ENCODE results near the gene MSH4.
"Not testable (repeated sequence)": the region's sequence is repeated elsewhere in the genome, so short reads cannot be mapped to it uniquely, and the experiment has no call there.

Gene MSH4

GRCh38 chr1:75796376-75797272, at the start of gene MSH4:
Gene MSH4 (plus strand): TSS chr1:75796882. CDS start chr1:75796986, 104 bp downstream.
- no peak for DNase-seq (ENCODE audit: low read depth in 2 of 2)

DNA sequence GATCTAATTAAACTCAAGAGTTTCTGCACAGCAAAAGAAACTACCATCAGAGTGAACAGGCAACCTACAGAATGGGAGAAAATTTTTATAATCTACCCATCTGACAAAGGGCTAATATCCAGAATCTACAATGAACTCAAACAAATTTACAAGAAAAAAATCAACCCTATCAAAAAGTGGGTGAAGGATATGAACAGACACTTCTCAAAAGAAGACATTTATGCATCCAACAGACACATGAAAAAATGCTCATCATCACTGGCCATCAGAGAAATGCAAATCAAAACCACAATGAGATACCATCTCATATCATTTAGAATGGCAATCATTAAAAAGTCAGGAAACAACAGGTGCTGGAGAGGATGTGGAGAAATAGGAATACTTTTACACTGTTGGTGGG, 39.5 kb upstream of the MSH4 start:
- DNase-seq (ENCODE audit: low read depth in 2 of 2): not testable (repeated sequence)

- DNase-seq (ENCODE audit: low read depth in 2 of 2): not testable (repeated sequence)
Measured at GRCh38 chr1:75758543-75758942, 38.1 kb upstream of the MSH4 start.

GRCh38 chr1:75764057-75764655, 32.5 kb upstream of the MSH4 start:
- no peak for DNase-seq (ENCODE audit: low read depth in 2 of 2)

DNA sequence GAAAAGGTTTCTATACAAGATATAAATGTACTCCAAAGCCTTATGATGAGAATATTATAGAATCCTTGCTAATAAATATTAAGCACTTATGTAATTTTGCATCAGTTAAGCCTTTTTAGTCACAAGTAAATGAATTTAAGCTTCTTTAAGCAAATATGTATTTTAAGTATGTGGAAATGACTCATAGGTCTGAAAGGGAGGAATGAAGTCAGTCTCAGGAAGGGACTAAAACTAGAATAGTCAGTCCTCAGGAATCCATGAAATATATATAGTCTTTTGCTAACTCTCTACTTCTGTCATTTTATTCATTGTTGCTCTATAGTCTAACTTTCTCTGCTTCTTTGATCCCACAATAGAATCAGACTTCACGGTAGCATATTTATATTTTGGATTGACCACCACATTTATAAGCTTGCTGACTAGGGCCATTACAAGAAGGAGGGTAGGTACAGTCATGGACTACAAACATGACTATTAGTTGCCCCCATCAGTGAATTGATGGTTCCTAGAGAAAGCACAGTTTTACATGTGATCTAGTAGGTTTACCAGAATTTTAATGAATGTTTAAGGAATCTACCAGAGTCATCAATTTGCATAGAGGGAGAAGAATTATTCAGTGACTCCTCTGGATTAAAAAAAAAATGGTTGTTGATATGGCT, 30.9 kb upstream of the MSH4 start:
- DNase-seq (ENCODE audit: low read depth in 2 of 2): no peak

- no peak for DNase-seq (ENCODE audit: low read depth in 2 of 2)
Measured at GRCh38 chr1:75768016-75768415, 28.7 kb upstream of the MSH4 start.

GRCh38 chr1:75770761-75771160, 25.9 kb upstream of the MSH4 start:
- DNase-seq (ENCODE audit: low read depth in 2 of 2): no peak

DNA sequence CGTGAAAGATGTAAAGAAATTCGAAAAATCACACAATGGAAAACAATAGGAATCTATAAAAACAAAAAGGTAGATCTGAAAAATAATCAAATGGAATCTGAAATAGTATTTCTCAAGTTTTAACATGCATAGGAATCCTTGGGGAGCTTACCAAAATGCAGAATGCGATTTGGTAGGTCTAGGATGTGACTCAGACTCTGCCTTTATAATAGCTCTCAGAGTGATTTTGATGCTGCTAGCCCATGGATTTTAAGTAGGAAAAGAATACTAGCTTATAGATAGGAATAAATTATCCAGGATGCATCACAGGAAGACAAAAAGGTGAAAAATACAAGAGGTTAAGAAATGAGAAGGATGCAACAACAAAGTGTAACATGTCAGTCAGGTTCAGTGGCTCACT, 24.7 kb upstream of the MSH4 start:
- no peak for DNase-seq (ENCODE audit: low read depth in 2 of 2)

DNA sequence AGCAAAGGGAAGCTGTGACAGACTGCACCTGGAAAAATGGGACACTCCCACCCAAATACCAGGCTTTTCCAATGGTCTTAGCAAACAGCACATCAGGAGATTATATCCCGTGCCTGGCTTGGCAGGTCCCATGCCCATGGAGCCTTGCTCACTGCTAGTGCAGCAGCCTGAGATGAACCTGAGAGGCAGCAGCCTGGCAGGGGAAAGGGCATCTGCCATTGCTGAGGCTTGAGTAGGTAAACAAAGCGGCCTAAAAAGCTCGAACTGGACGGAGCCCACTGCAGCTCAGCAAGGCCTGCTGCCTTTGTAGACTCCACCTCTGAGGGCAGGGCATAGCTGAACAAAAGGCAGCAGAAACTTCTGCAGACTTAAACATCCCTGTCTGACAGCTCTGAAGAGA, 18.9 kb upstream of the MSH4 start:
- not testable (repeated sequence) for DNase-seq (ENCODE audit: low read depth in 2 of 2)

GRCh38 chr1:75778694-75779093, 18.0 kb upstream of the MSH4 start:
- not testable (repeated sequence) for DNase-seq (ENCODE audit: low read depth in 2 of 2)

- not testable (repeated sequence) for DNase-seq (ENCODE audit: low read depth in 2 of 2)
Measured at GRCh38 chr1:75780183-75780582, 16.5 kb upstream of the MSH4 start.

- DNase-seq (ENCODE audit: low read depth in 2 of 2): not testable (repeated sequence)
Measured at GRCh38 chr1:75783920-75784319, 12.8 kb upstream of the MSH4 start.

GRCh38 chr1:75785320-75785982, 11.2 kb upstream of the MSH4 start:
- no peak for DNase-seq (ENCODE audit: low read depth in 2 of 2)

DNA sequence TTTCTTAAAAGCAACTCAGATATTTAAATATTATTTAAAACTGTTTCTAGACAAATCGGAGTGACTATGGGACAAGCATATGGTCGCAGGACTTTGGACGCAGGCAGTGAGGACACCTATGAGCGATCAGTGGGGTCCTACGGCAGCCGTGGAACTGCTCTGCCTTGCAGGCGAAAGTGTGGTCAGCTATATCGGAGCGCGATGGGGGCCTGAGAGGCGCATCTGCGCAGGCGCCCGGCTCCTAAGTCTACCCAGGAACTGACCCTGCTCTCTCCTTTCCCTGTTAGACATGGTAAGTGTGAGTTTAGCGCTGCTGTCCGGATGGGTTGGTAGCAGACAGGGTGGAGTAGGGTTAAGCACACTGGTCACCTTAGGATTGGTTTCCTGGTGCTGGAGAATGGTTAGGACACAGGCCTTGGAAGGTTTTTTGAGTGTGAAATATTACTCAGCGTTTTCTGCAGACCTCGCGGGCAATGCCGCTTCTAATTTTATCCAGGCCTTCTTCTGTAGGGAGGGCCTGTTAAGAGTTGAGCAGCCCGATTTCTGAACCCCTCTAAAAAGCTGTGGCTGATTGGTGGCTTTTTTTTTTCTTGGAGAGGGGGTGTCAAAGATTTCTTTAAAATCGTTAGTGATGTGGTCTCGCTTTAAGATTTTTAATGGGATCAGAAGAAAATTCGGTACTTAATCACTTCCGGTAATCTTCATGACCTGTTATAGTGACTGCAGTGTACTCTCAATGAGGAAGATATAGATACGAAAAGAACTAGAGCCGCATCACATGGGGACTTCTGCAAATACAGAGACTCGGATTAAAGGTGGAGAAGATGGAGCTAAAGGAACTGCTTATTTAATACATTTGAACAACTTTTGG, 10.5 kb upstream of the MSH4 start, which contains the start of gene RABGGTB:
Gene RABGGTB (plus strand): TSS at position 274 of the 871 bp plus-strand sequence. CDS start 16 bp downstream, at position 290.
- peak; percentile 86 to 89 for DNase-seq (ENCODE audit: low read depth in 2 of 2)

- no peak for DNase-seq (ENCODE audit: low read depth in 2 of 2)
Measured at GRCh38 chr1:75786901-75787493, 9.7 kb upstream of the MSH4 start.

DNA sequence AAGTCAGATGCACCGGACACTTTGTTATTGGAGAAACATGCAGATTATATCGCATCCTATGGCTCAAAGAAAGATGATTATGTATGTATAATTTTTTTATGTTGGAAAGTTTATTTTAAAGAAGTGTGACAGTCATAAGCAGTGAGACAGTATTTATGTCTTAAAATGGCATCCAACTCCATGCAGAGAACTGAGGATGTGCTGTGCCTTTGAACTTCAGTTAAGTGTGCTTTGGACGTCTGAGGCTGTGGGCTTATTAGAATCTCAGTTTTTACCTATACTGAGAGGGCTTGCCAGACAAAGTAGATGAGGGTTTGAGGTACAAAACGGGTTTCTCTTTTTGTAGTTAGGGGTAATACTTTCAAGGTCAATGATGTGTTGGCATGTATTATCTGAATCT, 9.2 kb upstream of the MSH4 start:
- no peak for DNase-seq (ENCODE audit: low read depth in 2 of 2)

- DNase-seq (ENCODE audit: low read depth in 2 of 2): no peak
Measured at GRCh38 chr1:75789988-75790387, 6.7 kb upstream of the MSH4 start.

GRCh38 chr1:75791022-75791421, 5.7 kb upstream of the MSH4 start:
- no peak for DNase-seq (ENCODE audit: low read depth in 2 of 2)

- no peak for DNase-seq (ENCODE audit: low read depth in 2 of 2)
Measured at GRCh38 chr1:75792091-75792490, 4.6 kb upstream of the MSH4 start.

DNA sequence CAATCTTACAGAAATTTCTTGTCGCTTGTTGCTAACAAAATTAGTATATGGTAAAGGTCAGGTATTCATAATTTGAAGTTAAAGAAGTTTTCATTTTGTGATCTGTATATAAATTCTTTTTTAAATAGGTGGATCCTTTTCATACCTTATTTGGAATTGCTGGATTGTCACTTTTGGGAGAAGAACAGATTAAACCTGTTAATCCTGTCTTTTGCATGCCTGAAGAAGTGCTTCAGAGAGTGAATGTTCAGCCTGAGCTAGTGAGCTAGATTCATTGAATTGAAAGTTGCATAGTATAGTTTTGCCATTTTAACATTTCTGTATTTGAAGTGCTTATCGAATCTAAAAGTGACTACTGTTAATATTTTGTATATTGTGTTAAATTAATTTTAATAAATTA, 2.3 kb upstream of the MSH4 start:
- DNase-seq (ENCODE audit: low read depth in 2 of 2): no peak
